Retina (tissue), 1 donor: ENCODE results near the gene TAF9.
A peak's percentile ranks its signal among the peaks of the same experiment; 100 is the strongest.
"Not testable (repeated sequence)": the region's sequence is repeated elsewhere in the genome, so short reads cannot be mapped to it uniquely, and the experiment has no call there.

Experiments used
- DNase-seq: peaks from one replicate; pipeline ENCODE4 v3.0.0-alpha.2; 2016

The TAF9 gene

GRCh38 chr5:69334793-69335268, 34.5 kb downstream of the TAF9 start:
- peak; percentile 85 for DNase-seq

- DNase-seq = not testable (repeated sequence)
These were observed 35.5 kb downstream of the TAF9 start for GRCh38 chr5:69333668-69334315.

- no peak for DNase-seq
These were observed 37.5 kb downstream of the TAF9 start for GRCh38 chr5:69331528-69332445.

- DNase-seq = no peak
These were observed 39.3 kb downstream of the TAF9 start for GRCh38 chr5:69329905-69330489.

GRCh38 chr5:69326365-69326764, 43.0 kb downstream of the TAF9 start:
- no peak for DNase-seq

GRCh38 chr5:69317391-69317790, 51.9 kb downstream of the TAF9 start:
- no peak for DNase-seq

- no peak for DNase-seq
These were observed 53.3 kb downstream of the TAF9 start for GRCh38 chr5:69315972-69316371.
